Measurements from ENCODE around the gene CDH4. TPM values are rescaled to one million over a fixed set of nuclear protein-coding genes. Genes with fewer than 3 reads are reported as not detected.

The CDH4 gene
- total and polyA plus RNA-seq, 2 donors (not counting 3 experiments of a cell fraction or from before 2014, with no cell fraction given): 0.17 to 0.51 TPM

DNA sequence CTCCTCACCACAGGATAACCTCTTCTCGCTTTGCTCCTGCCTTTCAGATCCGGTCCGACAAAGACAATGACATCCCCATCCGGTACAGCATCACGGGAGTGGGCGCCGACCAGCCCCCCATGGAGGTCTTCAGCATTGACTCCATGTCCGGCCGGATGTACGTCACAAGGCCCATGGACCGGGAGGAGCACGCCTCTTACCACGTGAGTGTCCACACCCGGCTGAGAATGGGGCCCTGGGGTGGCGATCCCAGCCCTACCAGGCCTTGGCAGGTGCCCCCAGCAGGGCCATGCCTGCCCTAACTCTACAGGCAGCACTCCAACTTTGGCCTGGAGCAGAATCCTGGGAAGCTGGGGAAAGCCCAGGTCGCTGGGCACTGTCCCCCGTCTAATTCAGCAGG is 592.6 kb downstream of the CDH4 start:
- POLR2A ChIA-PET: no interaction called here
- TF ChIP-seq POLR2A (IDR thresholded peaks at IDR 0.05; ENCODE audit: low read depth, low read length) (no peak), EZH2 (IDR thresholded peaks at IDR 0.05; ENCODE audit: borderline replicate concordance, low read depth, low read length, severe bottlenecking) (no peak), GATA2 (IDR thresholded peaks at IDR 0.05; ENCODE audit: insufficient read depth, insufficient read length, low read depth, low read length) (no peak), FOS (IDR thresholded peaks at IDR 0.05; ENCODE audit: borderline replicate concordance, insufficient read depth, low read length) (no peak), JUN (IDR thresholded peaks at IDR 0.05; ENCODE audit: borderline replicate concordance, insufficient read depth, insufficient read length, low read depth) (no peak), POLR2AphosphoS5 (IDR thresholded peaks at IDR 0.05; ENCODE audit: insufficient read depth, low read depth, low read length) (no peak), MYC (IDR thresholded peaks at IDR 0.05; ENCODE audit: low read depth, low read length) (no peak)
- TF ChIP-seq, protein P1, sequence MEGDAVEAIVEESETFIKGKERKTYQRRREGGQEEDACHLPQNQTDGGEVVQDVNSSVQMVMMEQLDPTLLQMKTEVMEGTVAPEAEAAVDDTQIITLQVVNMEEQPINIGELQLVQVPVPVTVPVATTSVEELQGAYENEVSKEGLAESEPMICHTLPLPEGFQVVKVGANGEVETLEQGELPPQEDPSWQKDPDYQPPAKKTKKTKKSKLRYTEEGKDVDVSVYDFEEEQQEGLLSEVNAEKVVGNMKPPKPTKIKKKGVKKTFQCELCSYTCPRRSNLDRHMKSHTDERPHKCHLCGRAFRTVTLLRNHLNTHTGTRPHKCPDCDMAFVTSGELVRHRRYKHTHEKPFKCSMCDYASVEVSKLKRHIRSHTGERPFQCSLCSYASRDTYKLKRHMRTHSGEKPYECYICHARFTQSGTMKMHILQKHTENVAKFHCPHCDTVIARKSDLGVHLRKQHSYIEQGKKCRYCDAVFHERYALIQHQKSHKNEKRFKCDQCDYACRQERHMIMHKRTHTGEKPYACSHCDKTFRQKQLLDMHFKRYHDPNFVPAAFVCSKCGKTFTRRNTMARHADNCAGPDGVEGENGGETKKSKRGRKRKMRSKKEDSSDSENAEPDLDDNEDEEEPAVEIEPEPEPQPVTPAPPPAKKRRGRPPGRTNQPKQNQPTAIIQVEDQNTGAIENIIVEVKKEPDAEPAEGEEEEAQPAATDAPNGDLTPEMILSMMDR (IDR thresholded peaks at IDR 0.05; ENCODE audit: extremely low read depth in 1 of 2, insufficient read depth in 1 of 2, low read depth in 1 of 2, low read length in 2 of 2): no peak
- TF ChIP-seq, protein P2, sequence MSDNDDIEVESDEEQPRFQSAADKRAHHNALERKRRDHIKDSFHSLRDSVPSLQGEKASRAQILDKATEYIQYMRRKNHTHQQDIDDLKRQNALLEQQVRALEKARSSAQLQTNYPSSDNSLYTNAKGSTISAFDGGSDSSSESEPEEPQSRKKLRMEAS (IDR thresholded peaks at IDR 0.05; ENCODE audit: insufficient read depth, insufficient read length): no peak
- Histone ChIP-seq H3K4me3 (replicated peaks in 1 of 3; ENCODE audit: insufficient read depth in 1 of 3, low read depth in 1 of 3, low read length in 3 of 3) (no peak overlapping the region), H3K4me1 (ENCODE audit: control insufficient read depth, extremely low read depth, insufficient read depth, low read length) (no peaks in the 10 kb centered on the region), H4K20me1 (replicated peaks; ENCODE audit: control insufficient read depth, extremely low read depth, insufficient read depth, low read length) (no peaks in the 10 kb centered on the region), H3K4me2 (ENCODE audit: insufficient read depth, low read length) (no peak overlapping the region), H2AFZ (ENCODE audit: low read depth, low read length) (no peak overlapping the region), H3K9me1 (replicated peaks; ENCODE audit: control insufficient read depth, extremely low read depth, insufficient read depth, low read length) (no peaks in the 10 kb centered on the region), H3K27ac (ENCODE audit: insufficient read depth, low read depth, low read length) (no peak overlapping the region), H3K9ac (replicated peaks; ENCODE audit: extremely low read depth, insufficient read depth, low read length) (no peak overlapping the region), H3K27me3 (ENCODE audit: control insufficient read depth in 2 of 2, insufficient read depth in 2 of 2, low read length in 2 of 2) (no peaks in the 10 kb centered on the region), H3K36me3 (ENCODE audit: control insufficient read depth in 2 of 2, extremely low read depth in 1 of 2, insufficient read depth in 2 of 2, low read length in 2 of 2) (no peaks in the 10 kb centered on the region), H3K9me3 (replicated peaks; ENCODE audit: control insufficient read depth, insufficient read depth, low read length) (peaks cover 1% of the 10 kb centered on the region), H3K79me2 (ENCODE audit: control insufficient read depth, insufficient read depth, low read length) (no peaks in the 10 kb centered on the region)
- CTCF ChIA-PET: no interaction called here
- intact Hi-C loops (cut with micrococcal nuclease): no loop called here
- no TSS peak for BruUV-seq (replicated peaks)
- no peak for DNase-seq (ENCODE audit: low read depth, low spot score)
- FAIRE-seq: no peak
- dilution Hi-C loops (cut with MboI; ENCODE audit: extremely low pct_ligation_motif_present, low sequenced_read_pairs): no loop called here

Data from endothelial cell of umbilical vein (primary cell).